Measurements from ENCODE around the gene PRX. TPM values are rescaled to one million over a fixed set of nuclear protein-coding genes. Genes with fewer than 3 reads are reported as not detected.

Gene PRX
- total and polyA plus RNA-seq, 9 of the 15 experiments (the other 6 are each of a cell fraction or from before 2014, with no cell fraction given): 0.65 to 3.5 (median 1.7) TPM; not detected in 2

DNA sequence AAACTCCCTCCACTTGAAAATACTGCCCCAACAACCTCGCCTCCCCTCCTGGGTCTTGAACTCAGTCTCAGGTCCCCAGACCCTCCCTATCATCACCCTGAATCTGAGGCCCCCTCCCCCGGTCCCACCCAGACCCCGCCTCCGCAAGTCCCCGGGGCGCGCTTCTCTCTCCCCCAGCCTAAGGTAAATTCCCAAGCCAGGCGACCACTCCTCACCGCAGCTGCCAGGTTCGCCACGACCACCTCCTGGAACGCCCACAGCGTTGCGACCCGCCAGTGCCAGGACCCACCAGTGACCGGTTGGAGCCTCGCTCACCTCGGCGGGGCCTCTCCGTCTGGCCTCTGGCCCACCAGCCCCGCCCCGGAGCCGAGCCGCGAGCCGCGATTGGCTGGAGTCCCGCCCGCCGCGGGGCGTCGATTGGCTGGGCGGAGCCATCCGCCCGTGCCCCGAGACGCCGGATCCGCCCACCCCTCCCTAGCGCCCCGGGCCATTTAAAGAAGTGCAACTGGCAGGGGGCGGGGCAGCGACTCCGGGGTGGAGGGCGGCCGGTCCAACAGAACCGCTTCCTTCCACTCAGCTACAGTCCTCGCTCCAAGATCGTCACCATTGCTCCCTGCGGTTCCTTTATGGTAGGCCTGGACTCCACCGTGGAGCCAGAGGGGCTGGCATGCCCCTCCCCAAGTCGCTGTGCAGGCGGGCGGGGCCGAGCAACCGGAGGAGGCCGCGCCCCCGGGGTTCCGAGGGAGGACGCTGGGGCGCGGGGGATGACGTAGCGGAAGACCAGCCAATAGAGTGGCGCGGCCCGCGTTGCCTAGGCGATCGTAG, 31.0 kb upstream of the PRX start, which contains the start of gene SERTAD3 (continued):
- 0 out of 2 replicates have a peak, but pooled peaks have one; percentile 16 for TF ChIP-seq ZNF12 (CRISPR knock-in tag; IDR thresholded peaks at IDR 0.05)
- TF ChIP-seq ZNF445 (CRISPR knock-in tag; IDR thresholded peaks at IDR 0.05; ENCODE audit: low read depth): no peak
- no peak for TF ChIP-seq ZNF644 (tag; IDR thresholded peaks at IDR 0.05; ENCODE audit: low read depth)
- TF ChIP-seq MIER1 (IDR thresholded peaks at IDR 0.05; ENCODE audit: low read depth): no peak
- TF ChIP-seq DPF2 (IDR thresholded peaks at IDR 0.05): no peak
- TF ChIP-seq NBN (IDR thresholded peaks at IDR 0.05; ENCODE audit: low read depth): peak; percentile 63; the same call in 1 of the 2 replicates
- TF ChIP-seq MYNN (IDR thresholded peaks at IDR 0.05): no peak
- no peak for TF ChIP-seq MYNN (CRISPR knock-in tag; IDR thresholded peaks at IDR 0.05)
- TF ChIP-seq KDM1A (IDR thresholded peaks at IDR 0.05): peak in 1 of 2 experiments; percentile 40; a peak in 1 of 4 replicates
- no peak for TF ChIP-seq HMG20A (CRISPR knock-in tag; conservative IDR thresholded peaks at IDR 0.05)
- TF ChIP-seq MED1 (CRISPR knock-in tag; IDR thresholded peaks at IDR 0.05; ENCODE audit: borderline replicate concordance): no peak
- peak; percentile 60; the same call in 1 of the 2 replicates for TF ChIP-seq CBX1 (IDR thresholded peaks at IDR 0.05; ENCODE audit: low read depth)
- TF ChIP-seq PPARD (CRISPR knock-in tag; IDR thresholded peaks at IDR 0.05): no peak
- TF ChIP-seq SAP30 (IDR thresholded peaks at IDR 0.05; ENCODE audit: borderline replicate concordance, insufficient read depth, low read depth, low read length, poor library complexity, severe bottlenecking): peak; percentile 87
- TF ChIP-seq CHD1 (IDR thresholded peaks at IDR 0.05; ENCODE audit: low read length): no peak
- peak; percentile 93 for TF ChIP-seq ZBTB7A (IDR thresholded peaks at IDR 0.05; ENCODE audit: borderline replicate concordance, control insufficient read depth, low read depth, low read length)
- peak; percentile 97 to 99 for TF ChIP-seq MAZ (CRISPR knock-in tag; conservative IDR thresholded peaks at IDR 0.05 in 1 of 2, IDR thresholded peaks at IDR 0.05 in 1 of 2)
- TF ChIP-seq, protein P1, sequence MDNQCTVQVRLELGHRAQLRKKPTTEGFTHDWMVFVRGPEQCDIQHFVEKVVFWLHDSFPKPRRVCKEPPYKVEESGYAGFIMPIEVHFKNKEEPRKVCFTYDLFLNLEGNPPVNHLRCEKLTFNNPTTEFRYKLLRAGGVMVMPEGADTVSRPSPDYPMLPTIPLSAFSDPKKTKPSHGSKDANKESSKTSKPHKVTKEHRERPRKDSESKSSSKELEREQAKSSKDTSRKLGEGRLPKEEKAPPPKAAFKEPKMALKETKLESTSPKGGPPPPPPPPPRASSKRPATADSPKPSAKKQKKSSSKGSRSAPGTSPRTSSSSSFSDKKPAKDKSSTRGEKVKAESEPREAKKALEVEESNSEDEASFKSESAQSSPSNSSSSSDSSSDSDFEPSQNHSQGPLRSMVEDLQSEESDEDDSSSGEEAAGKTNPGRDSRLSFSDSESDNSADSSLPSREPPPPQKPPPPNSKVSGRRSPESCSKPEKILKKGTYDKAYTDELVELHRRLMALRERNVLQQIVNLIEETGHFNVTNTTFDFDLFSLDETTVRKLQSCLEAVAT (IDR thresholded peaks at IDR 0.05): peak in 1 of 2 experiments; percentile 40; a peak in 1 of 4 replicates
- no peak for TF ChIP-seq ZNF140 (CRISPR knock-in tag; IDR thresholded peaks at IDR 0.05)
- TF ChIP-seq, protein P2, sequence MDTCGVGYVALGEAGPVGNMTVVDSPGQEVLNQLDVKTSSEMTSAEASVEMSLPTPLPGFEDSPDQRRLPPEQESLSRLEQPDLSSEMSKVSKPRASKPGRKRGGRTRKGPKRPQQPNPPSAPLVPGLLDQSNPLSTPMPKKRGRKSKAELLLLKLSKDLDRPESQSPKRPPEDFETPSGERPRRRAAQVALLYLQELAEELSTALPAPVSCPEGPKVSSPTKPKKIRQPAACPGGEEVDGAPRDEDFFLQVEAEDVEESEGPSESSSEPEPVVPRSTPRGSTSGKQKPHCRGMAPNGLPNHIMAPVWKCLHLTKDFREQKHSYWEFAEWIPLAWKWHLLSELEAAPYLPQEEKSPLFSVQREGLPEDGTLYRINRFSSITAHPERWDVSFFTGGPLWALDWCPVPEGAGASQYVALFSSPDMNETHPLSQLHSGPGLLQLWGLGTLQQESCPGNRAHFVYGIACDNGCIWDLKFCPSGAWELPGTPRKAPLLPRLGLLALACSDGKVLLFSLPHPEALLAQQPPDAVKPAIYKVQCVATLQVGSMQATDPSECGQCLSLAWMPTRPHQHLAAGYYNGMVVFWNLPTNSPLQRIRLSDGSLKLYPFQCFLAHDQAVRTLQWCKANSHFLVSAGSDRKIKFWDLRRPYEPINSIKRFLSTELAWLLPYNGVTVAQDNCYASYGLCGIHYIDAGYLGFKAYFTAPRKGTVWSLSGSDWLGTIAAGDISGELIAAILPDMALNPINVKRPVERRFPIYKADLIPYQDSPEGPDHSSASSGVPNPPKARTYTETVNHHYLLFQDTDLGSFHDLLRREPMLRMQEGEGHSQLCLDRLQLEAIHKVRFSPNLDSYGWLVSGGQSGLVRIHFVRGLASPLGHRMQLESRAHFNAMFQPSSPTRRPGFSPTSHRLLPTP (IDR thresholded peaks at IDR 0.05; ENCODE audit: borderline replicate concordance, extremely low read depth, insufficient read length): no peak
- no peak for TF ChIP-seq SNRNP70 (optimal IDR thresholded peaks at IDR 0.05; ENCODE audit: low read depth, low read length)
- 0 out of 2 replicates have a peak, but pooled peaks have one; percentile 7 for TF ChIP-seq CHCHD3 (CRISPR knock-in tag; IDR thresholded peaks at IDR 0.05)
- TF ChIP-seq ZNF143 (CRISPR knock-in tag; IDR thresholded peaks at IDR 0.05): no peak
